ENCODE results near the gene ATP8B1. TPM values are rescaled to one million over a fixed set of nuclear protein-coding genes. Genes with fewer than 3 reads are reported as not detected.
A peak's percentile ranks its signal among the peaks of the same experiment; 100 is the strongest.

Gene ATP8B1
- total and polyA plus RNA-seq, 2 experiments from 2014 or later: 1.7 to 3.0 TPM

DNA sequence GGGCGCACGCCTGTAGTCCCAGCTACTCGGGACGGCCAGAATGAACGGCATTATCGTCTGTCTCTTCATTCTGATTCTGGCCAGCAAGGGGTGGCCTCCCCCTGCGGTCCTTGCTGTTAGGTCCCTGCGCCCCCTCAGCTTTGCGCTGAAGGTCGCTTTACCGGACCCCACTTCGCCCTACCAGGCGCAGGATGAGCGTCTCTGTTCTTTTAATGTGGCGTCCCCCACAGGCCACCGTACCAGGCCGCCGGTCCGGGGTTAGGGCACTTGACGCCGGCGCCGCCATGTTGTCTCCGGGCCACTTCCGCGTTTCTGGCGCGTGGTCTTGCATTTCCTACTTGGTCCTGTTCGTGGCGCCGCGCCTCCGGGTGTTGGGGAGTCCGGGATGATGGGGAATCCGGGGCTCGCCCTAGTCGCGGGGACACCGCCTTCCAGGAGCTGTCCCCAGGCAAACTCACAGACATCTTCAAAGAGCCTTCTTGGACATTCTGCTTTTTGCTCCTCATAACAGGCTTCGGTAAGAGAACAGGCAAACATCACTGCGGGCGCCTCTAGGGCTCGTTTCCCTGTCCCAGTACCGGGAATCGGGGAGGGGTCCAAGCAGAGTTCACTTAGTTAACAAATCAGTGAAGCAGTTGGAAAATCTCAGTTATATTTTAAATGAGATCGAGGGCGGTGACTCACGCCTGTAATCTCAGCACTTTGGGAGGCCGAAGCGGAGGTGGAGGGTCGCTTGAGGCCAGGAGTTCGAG is 172.9 kb downstream of the ATP8B1 start (continued):
- TF ChIP-seq, protein P1, sequence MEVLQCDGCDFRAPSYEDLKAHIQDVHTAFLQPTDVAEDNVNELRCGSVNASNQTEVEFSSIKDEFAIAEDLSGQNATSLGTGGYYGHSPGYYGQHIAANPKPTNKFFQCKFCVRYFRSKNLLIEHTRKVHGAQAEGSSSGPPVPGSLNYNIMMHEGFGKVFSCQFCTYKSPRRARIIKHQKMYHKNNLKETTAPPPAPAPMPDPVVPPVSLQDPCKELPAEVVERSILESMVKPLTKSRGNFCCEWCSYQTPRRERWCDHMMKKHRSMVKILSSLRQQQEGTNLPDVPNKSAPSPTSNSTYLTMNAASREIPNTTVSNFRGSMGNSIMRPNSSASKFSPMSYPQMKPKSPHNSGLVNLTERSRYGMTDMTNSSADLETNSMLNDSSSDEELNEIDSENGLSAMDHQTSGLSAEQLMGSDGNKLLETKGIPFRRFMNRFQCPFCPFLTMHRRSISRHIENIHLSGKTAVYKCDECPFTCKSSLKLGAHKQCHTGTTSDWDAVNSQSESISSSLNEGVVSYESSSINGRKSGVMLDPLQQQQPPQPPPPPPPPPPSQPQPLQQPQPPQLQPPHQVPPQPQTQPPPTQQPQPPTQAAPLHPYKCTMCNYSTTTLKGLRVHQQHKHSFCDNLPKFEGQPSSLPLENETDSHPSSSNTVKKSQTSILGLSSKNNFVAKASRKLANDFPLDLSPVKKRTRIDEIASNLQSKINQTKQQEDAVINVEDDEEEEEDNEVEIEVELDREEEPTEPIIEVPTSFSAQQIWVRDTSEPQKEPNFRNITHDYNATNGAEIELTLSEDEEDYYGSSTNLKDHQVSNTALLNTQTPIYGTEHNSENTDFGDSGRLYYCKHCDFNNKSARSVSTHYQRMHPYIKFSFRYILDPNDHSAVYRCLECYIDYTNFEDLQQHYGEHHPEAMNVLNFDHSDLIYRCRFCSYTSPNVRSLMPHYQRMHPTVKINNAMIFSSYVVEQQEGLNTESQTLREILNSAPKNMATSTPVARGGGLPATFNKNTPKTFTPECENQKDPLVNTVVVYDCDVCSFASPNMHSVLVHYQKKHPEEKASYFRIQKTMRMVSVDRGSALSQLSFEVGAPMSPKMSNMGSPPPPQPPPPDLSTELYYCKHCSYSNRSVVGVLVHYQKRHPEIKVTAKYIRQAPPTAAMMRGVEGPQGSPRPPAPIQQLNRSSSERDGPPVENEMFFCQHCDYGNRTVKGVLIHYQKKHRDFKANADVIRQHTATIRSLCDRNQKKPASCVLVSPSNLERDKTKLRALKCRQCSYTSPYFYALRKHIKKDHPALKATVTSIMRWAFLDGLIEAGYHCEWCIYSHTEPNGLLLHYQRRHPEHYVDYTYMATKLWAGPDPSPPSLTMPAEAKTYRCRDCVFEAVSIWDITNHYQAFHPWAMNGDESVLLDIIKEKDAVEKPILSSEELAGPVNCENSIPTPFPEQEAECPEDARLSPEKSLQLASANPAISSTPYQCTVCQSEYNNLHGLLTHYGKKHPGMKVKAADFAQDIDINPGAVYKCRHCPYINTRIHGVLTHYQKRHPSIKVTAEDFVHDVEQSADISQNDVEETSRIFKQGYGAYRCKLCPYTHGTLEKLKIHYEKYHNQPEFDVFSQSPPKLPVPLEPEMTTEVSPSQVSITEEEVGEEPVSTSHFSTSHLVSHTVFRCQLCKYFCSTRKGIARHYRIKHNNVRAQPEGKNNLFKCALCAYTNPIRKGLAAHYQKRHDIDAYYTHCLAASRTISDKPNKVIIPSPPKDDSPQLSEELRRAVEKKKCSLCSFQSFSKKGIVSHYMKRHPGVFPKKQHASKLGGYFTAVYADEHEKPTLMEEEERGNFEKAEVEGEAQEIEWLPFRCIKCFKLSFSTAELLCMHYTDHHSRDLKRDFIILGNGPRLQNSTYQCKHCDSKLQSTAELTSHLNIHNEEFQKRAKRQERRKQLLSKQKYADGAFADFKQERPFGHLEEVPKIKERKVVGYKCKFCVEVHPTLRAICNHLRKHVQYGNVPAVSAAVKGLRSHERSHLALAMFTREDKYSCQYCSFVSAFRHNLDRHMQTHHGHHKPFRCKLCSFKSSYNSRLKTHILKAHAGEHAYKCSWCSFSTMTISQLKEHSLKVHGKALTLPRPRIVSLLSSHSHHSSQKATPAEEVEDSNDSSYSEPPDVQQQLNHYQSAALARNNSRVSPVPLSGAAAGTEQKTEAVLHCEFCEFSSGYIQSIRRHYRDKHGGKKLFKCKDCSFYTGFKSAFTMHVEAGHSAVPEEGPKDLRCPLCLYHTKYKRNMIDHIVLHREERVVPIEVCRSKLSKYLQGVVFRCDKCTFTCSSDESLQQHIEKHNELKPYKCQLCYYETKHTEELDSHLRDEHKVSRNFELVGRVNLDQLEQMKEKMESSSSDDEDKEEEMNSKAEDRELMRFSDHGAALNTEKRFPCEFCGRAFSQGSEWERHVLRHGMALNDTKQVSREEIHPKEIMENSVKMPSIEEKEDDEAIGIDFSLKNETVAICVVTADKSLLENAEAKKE (CRISPR knock-in tag; IDR thresholded peaks at IDR 0.05): no peak
- TF ChIP-seq EZH2 (IDR thresholded peaks at IDR 0.05; ENCODE audit: low read depth, unreplicated experiment): no peak
- TF ChIP-seq, protein P2, sequence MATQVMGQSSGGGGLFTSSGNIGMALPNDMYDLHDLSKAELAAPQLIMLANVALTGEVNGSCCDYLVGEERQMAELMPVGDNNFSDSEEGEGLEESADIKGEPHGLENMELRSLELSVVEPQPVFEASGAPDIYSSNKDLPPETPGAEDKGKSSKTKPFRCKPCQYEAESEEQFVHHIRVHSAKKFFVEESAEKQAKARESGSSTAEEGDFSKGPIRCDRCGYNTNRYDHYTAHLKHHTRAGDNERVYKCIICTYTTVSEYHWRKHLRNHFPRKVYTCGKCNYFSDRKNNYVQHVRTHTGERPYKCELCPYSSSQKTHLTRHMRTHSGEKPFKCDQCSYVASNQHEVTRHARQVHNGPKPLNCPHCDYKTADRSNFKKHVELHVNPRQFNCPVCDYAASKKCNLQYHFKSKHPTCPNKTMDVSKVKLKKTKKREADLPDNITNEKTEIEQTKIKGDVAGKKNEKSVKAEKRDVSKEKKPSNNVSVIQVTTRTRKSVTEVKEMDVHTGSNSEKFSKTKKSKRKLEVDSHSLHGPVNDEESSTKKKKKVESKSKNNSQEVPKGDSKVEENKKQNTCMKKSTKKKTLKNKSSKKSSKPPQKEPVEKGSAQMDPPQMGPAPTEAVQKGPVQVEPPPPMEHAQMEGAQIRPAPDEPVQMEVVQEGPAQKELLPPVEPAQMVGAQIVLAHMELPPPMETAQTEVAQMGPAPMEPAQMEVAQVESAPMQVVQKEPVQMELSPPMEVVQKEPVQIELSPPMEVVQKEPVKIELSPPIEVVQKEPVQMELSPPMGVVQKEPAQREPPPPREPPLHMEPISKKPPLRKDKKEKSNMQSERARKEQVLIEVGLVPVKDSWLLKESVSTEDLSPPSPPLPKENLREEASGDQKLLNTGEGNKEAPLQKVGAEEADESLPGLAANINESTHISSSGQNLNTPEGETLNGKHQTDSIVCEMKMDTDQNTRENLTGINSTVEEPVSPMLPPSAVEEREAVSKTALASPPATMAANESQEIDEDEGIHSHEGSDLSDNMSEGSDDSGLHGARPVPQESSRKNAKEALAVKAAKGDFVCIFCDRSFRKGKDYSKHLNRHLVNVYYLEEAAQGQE (IDR thresholded peaks at IDR 0.05; ENCODE audit: unreplicated experiment): peak; percentile 37

DNA sequence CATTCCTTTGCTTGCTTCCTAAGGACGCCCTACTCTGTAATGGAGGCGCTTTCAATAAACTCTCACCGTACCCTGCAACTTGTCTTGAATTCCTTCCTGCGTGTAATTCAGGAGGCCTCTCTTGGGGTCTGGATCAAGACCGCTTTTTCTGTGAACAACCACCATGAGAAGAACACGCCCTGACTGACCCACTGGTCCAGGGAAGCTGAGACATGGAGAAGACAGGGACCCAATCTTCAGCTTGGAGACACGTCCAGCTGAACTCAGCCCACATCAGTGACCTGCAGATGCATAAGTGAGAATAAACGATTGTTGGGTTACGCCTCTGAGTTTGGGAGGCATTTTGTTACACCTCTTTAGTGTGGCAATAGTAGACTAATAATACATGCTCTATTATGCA is 173.7 kb downstream of the ATP8B1 start:
- peak overlapping the region; percentile 97 for H2AFZ ChIP-seq
- no peak for ATAC-seq

More for the DNA sequence above, 173.7 kb downstream of the ATP8B1 start:
- peaks cover 10% of the 10 kb centered on the region; the same call in 2 of the 3 replicates for H3K9me3 Mint-ChIP-seq
- no peaks in the 10 kb centered on the region for H3K36me3 ChIP-seq (ENCODE audit: insufficient read depth)
- TF ChIP-seq ZNF331 (CRISPR knock-in tag; IDR thresholded peaks at IDR 0.05; ENCODE audit: low read depth): no peak
- TF ChIP-seq JUNB (IDR thresholded peaks at IDR 0.05; ENCODE audit: unreplicated experiment): no peak
- no peaks in the 10 kb centered on the region for H3K27me3 ChIP-seq (ENCODE audit: insufficient read depth)
- no peak overlapping the region for H3K27ac Mint-ChIP-seq
- no peak overlapping the region for H3K27ac ChIP-seq (ENCODE audit: low read depth)
- DNase-seq (ENCODE audit: low spot score): no peak
- H3K4me1 Mint-ChIP-seq: peaks cover 11% of the 10 kb centered on the region; the same call in 2 of the 3 replicates
- no peaks in the 10 kb centered on the region for H3K9me2 ChIP-seq (ENCODE audit: insufficient read depth)
- H3K4me1 ChIP-seq (ENCODE audit: insufficient read depth): peaks cover 8% of the 10 kb centered on the region; the same call in 1 of the 2 replicates
- H4K20me1 ChIP-seq (replicated peaks; ENCODE audit: insufficient read depth): no peaks in the 10 kb centered on the region
- peak overlapping the region; percentile 85 for H3K4me3 Mint-ChIP-seq
- peak overlapping the region; percentile 65 for H3K4me2 ChIP-seq
- H3F3A ChIP-seq (replicated peaks; ENCODE audit: low read depth): no peaks in the 10 kb centered on the region
- H3K27me3 Mint-ChIP-seq (ENCODE audit: insufficient read depth, low read depth, poor library complexity): peaks cover 5% of the 10 kb centered on the region
- H3K79me2 ChIP-seq (replicated peaks; ENCODE audit: insufficient read depth): no peaks in the 10 kb centered on the region
- H3K36me3 Mint-ChIP-seq (ENCODE audit: low read depth): peaks cover 7% of the 10 kb centered on the region
- peak overlapping the region; percentile 61 for H3K4me3 ChIP-seq
